Measurements from ENCODE around the gene TOP2A.

DNA sequence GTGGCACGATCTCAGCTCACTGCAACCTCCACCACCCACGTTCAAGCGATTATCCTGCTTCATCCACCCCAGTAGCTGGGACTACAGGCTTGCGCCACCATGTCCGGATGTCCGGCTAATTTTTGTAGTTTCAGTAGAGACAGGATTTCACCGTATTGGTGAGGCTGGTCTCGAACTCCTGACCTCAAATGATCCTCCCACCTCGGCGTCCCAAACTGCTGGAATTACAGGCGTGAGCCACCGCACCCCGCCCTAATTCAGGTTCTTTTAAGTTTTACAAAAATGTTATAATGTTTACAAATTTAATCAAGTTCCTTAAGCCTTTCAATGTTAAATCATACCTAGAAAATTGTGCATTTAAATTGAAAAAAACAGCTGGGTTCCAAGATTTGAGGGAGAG lies 39.9 kb downstream of the TOP2A start:
- no peak for TF ChIP-seq MAFF (IDR thresholded peaks at IDR 0.05; ENCODE audit: low read length)
- TF ChIP-seq SMARCA4 (IDR thresholded peaks at IDR 0.05), result no peak
- no peak for TF ChIP-seq ZNF311 (CRISPR knock-in tag; IDR thresholded peaks at IDR 0.05)
- no peak for TF ChIP-seq FOXM1 (IDR thresholded peaks at IDR 0.05; ENCODE audit: low read depth)
- no peak for TF ChIP-seq FOXM1 (CRISPR knock-in tag; IDR thresholded peaks at IDR 0.05; ENCODE audit: low read depth)
- TF ChIP-seq, protein P1, sequence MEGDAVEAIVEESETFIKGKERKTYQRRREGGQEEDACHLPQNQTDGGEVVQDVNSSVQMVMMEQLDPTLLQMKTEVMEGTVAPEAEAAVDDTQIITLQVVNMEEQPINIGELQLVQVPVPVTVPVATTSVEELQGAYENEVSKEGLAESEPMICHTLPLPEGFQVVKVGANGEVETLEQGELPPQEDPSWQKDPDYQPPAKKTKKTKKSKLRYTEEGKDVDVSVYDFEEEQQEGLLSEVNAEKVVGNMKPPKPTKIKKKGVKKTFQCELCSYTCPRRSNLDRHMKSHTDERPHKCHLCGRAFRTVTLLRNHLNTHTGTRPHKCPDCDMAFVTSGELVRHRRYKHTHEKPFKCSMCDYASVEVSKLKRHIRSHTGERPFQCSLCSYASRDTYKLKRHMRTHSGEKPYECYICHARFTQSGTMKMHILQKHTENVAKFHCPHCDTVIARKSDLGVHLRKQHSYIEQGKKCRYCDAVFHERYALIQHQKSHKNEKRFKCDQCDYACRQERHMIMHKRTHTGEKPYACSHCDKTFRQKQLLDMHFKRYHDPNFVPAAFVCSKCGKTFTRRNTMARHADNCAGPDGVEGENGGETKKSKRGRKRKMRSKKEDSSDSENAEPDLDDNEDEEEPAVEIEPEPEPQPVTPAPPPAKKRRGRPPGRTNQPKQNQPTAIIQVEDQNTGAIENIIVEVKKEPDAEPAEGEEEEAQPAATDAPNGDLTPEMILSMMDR (IDR thresholded peaks at IDR 0.05 in 2 of 3, conservative IDR thresholded peaks at IDR 0.05 in 1 of 3; ENCODE audit: insufficient read depth in 2 of 3, low read depth in 1 of 3, low read length in 3 of 3), result no peak
- no peak for TF ChIP-seq ZNF551 (CRISPR knock-in tag; IDR thresholded peaks at IDR 0.05)
- TF ChIP-seq MAFK (IDR thresholded peaks at IDR 0.05; ENCODE audit: low read length), result no peak
- TF ChIP-seq EZH2 (IDR thresholded peaks at IDR 0.05; ENCODE audit: borderline replicate concordance, low read depth, low read length), result no peak
- TF ChIP-seq, protein P2, sequence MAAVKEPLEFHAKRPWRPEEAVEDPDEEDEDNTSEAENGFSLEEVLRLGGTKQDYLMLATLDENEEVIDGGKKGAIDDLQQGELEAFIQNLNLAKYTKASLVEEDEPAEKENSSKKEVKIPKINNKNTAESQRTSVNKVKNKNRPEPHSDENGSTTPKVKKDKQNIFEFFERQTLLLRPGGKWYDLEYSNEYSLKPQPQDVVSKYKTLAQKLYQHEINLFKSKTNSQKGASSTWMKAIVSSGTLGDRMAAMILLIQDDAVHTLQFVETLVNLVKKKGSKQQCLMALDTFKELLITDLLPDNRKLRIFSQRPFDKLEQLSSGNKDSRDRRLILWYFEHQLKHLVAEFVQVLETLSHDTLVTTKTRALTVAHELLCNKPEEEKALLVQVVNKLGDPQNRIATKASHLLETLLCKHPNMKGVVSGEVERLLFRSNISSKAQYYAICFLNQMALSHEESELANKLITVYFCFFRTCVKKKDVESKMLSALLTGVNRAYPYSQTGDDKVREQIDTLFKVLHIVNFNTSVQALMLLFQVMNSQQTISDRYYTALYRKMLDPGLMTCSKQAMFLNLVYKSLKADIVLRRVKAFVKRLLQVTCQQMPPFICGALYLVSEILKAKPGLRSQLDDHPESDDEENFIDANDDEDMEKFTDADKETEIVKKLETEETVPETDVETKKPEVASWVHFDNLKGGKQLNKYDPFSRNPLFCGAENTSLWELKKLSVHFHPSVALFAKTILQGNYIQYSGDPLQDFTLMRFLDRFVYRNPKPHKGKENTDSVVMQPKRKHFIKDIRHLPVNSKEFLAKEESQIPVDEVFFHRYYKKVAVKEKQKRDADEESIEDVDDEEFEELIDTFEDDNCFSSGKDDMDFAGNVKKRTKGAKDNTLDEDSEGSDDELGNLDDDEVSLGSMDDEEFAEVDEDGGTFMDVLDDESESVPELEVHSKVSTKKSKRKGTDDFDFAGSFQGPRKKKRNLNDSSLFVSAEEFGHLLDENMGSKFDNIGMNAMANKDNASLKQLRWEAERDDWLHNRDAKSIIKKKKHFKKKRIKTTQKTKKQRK (IDR thresholded peaks at IDR 0.05; ENCODE audit: borderline replicate concordance, low read depth, low read length), result no peak
- TF ChIP-seq, protein P3, sequence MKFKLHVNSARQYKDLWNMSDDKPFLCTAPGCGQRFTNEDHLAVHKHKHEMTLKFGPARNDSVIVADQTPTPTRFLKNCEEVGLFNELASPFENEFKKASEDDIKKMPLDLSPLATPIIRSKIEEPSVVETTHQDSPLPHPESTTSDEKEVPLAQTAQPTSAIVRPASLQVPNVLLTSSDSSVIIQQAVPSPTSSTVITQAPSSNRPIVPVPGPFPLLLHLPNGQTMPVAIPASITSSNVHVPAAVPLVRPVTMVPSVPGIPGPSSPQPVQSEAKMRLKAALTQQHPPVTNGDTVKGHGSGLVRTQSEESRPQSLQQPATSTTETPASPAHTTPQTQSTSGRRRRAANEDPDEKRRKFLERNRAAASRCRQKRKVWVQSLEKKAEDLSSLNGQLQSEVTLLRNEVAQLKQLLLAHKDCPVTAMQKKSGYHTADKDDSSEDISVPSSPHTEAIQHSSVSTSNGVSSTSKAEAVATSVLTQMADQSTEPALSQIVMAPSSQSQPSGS (CRISPR knock-in tag; IDR thresholded peaks at IDR 0.05), result no peak
